NCI-H345 (cell line): ENCODE results near the gene UNC119.

Experiments used
- DNase-seq: peaks from one replicate; lab custom pipeline; 2025; lab: John Stamatoyannopoulos, UW

UNC119 gene

DNA sequence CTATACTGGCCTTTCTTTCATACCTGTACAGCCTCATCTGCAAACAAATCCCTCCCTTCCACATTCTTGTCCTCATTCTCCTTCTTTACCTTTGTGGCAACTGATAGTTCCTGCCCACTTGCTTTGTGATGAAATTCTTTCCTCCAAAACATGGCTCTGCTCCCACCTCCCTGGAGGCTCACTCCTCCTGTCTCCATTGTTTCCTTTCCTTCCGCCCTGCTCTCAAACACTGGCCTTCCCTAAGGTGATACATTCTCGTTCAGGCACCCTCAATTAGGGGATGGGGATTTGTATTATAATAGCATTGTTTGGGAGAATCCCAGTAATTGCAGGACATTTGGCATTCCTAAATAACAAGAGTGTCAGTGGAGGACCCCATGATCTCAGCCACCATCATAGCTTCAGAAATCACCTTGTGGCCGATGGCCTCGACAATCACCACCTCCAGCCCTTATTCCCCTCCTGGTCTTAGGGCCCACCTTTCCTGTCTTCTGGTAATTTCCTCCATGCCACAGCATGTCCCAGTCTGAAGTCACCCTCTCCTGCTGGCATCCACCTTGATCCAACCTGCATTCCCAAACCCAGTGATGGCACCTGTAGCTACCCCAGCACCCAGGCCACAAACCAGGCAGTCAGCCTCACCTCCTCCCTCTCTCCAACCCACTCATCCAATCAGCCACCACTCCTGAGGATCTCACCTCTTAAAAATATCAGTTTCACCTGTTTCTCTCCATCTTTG lies 7.9 kb downstream of the UNC119 start:
- DNase-seq = no peak

DNA sequence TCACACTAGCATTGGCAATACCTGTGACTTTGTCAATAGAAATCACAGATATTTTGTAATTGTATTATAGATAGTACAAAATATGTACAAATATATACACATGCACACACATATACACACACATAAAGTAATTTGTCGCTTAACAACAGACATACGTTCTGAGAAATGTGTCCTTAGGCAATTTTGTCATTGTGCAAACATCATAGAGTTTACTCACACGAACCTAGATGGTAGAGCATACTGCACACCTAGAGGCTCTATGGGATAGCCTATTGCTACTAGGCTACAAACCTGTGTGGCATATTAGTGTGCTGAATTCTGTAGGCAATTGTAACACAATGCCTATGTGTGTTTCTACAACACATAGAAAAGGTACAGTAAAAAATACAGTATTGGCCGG lies 11.0 kb downstream of the UNC119 start:
- no peak for DNase-seq

DNA sequence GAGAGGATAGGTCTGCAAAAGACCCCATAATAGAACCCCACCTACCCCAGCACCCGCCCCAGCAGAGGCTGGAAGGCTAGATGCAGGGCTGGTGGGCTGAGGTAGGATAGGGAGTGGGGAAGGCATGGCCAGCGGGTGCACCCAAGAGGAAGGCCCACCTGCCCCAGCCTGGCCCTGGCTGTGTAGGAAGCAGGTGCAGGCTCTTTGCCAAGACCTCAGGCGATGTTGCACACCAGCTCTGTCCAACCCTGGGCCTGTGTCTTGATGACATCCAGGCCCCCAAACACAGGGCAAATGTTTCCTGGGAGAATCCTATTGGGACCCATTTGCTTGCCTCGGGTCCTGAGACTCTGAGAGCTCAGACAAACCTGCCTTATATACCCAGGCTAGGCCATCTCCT lies 12.2 kb downstream of the UNC119 start:
- no peak for DNase-seq

DNA sequence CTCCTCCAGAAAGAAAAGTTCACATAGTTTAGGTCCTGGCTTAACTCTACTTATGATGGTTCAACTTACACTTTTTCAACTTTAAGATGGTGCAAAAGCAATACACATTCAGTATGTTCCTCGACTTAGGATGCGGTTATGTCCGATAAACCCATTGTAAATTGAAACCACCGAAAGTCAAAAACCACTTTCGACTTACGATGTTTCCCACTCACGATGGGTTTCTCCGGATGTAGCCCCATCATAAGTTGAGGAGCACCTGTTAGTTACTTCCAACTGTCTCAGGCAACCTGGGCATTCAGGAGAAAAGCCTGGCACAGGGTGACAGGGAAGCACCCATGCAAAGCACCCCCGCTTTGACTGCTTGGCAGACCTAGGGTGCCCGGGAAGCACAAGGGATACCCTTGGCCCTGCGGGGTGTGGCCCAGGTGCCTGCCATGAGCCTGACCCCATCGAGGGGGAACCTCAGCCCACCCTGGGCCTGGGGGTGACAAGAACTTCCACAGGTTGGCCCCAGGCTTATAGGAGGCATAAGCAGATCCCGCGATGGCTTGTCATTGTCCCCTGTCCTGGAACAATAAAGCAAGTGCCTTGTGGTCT lies 14.0 kb downstream of the UNC119 start:
- no peak for DNase-seq

DNA sequence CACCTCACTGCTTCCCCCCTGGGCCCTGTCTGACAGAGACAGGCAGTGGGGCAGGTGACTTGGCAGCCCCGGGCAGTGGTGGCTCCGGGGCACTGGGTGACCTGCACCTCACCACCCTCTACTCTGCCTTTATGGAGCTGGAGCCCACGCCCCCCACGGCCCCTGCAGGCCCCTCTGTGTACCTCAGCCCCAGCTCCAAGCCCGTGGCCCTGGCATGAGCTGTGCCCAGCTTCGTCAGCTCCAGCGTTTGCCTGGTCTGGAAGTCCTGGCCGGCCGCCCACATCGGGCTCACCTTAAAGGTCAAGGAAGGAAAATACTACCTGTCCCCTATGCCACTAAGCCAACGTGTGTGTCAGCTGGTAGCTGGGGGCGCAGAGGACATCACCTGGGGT lies 15.2 kb downstream of the UNC119 start:
- no peak for DNase-seq

DNA sequence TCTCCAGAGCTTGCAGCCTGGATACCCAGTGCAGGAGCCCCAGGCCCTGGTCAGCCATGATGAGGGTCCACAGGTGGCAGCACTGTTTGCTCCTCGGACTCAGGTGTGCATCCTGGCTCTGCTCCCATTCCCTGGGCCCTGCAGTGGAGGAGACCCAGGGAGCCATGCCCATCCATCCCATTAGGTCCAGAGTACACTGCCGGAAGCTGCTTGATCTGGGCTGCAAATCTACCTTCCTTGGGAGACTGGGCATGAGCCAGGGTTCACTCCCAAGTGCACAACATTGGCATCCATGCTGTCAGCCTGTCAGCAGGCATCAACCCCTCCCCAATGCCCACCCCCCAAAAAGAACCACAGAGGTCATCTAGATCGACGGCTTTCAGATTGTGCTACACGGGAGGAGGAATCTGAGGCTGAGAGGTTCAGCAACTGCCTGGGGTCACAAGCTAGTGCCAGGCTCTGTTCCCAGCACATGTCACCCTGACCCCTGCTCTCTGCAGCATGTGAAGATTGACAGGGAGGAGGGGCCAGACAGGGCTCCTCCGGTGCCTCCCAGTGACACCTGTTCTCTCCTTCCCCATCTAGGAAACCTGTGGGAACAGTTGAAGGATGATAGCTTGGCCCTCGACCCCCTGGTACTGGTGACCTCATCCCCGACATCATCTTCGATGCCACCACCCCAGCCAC lies 15.7 kb downstream of the UNC119 start:
- DNase-seq = no peak

DNA sequence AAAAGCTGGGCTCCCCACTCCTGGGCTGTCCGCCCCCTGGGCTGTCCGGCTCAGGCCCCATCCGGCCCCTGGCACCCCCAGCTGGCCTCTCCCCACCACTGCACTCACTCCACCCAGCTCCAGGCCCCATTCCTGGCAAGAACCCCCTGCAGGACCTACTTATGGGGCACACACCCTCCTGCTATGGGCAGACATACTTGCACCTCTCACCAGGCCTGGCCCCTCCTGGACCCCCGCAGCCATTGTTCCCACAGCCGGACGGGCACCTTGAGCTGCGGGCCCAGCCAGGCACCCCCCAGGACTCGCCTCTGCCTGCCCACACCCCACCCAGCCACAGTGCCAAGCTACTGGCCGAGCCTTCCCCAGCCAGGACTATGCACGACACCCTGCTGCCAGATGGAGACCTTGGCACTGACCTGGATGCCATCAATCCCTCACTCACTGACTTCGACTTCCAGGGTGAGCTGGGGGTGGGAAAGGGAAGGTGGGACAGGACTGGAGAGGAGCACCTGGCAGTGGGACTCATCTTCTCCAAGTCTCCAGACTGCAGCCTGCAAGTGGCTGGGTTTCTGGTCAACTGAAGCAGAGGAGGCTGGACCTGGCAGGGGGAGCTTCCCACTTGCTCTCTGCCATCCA lies 17.6 kb downstream of the UNC119 start:
- no peak for DNase-seq

DNA sequence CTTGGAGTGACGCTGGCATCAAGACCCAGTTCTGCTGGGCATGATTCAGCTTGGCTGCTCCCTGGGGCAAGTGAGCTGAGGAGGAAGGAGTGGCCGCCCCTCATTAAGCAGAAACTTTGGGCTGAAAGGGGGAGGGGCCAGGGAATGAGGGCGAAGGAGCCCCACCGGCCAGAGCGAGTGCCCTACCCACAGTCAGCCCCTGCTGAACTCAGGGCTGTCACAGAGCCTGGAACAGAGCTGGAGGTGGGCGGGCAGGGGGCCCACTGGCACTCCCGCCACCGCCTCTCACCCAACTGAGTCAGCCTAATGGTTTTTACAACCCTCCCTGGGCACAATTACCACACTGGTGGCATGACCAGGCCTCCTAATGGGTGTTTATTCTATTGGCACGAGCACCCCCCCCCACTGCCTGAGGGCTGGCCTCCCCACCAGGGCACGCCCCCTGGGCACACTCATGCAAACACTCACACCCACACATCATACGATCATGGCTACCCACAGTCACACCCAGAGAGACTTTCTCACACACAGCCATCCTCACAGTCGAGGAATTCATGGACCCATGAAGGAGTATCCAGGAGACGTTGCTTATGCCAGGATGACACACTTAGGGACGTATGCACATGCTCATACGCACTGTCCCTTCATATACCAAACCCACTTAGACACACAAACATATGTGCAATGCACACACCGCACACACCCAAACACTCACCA lies 19.2 kb downstream of the UNC119 start:
- no peak for DNase-seq

DNA sequence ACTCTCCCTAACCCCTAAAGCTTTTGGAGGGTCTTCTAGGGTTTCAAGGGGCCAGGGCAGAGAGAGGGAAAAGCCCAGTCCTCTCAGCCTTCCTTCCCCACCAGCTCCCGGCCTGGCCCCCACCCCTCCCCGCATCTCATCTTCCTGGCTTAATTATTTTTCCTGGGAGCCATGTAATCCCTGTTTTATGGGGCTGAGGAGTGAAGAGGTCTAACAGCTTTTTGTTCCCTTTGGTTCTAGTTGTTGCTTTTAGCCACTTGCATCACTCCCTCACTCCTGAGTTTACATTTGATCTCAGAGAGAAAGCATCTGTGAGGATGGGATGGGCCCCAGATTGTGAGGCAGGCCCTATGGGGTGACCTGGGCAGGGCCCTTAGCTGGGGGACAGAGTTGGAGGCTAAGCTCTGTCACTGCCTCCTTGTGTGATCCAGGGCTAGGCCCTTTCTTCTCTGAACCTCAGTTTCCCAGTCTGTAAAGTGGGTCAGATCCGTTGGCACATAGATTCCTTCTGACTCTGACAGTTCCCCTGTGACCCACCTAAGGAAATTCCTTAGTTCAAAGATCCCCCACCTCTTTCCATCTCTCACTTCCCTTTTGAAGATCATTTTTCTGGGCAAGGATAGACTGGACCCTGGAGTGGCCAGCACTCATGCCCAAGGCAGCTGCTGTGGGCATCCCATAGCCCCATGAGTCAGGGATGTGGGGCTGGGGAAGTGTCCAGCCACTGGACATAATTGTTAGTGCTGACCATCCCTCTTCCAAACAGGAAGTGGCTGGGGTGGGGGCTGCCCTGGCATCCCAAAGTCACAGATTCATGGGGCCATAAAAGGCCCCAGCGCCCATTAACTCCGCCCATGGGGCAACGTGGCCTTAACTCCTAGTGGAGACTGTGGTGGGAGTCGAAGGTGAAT lies 20.1 kb downstream of the UNC119 start:
- DNase-seq = no peak

DNA sequence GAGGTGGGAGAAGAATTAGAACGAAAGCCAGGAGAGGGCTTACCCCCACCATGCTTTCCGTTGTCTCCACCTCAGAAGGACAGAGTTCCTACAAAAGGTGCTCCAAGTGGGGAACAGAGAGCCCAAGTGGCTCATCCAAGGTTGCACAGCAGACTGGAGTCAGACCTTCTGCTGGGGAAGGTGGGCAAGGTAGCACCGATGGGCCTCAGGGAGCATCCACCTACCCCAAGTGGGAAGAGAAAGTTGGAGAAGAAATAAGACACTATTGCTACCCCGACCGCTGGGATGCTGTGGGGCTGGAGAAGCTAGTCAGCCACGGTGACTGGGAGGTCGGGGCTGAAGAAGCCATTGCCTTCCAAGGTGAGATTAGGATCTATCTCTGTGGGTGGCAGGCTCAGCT lies 21.5 kb downstream of the UNC119 start:
- no peak for DNase-seq

DNA sequence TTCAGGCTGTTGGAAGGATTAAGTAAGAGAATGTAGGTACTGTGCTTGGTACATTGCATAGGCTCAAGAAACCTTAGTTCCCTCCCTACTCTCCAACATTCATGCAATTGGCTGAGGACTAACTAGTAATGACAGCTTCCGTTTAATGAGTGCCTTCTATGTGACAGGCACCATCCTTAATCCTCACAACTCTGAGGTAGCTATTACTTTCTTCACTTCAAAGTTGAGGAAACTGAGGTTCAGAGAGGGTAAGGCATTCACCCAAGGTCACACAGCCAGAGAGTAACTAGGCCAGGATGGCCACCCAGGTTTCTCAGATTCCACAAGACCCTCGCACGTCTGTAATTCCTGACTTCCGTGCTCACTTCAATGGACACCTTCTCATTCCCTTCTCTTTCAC lies 22.2 kb downstream of the UNC119 start:
- no peak for DNase-seq

DNA sequence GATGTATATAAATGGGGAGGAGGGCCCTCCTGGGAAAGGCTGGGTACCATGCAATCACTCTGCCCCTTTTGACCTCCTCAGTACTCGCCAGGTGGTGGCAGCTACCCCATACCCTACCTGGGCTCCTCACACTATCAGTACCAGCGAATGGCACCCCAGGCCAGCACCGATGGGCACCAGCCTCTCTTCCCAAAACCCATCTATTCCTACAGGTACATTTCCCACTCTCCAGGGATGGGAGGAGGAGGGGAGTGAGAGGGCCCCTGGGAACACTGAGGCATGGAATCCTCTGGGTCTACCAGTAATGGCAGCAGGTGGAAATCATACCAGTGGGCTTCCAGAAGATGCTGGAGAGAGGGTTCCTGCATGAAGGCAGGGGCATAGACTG lies 23.4 kb downstream of the UNC119 start:
- no peak for DNase-seq

DNA sequence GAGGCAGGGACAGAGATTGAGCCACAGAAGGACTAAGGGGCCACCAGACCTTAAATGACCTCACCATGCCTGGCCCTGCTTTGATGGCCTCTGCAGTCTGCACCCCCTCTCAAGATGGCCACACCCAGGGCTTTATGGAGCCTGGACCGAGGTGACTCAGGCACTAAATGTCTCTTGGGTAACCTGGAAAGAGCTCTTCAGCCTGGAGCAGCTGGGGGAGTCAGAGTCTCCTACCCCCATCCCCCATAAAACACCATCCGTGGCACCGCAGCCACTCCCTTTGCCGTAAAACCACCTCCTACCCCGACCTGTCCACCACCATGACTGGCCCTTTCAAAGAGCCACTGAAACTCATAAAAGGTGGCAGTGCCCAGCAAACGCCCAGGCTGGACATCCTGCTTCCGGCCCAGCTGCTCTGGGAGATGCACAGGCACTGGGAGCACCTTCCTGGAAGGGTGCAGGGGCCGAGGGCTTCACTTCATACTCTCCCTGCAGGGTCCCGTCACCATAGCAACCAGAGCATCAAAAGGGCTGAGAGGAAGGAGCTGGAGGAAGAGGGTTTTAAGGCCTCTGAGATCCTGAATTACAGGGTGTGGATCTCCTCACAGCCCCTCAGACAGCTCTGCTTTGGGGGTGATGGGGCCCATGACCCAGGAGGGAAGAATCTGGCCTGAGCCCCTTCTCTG lies 24.0 kb downstream of the UNC119 start:
- no peak for DNase-seq

DNA sequence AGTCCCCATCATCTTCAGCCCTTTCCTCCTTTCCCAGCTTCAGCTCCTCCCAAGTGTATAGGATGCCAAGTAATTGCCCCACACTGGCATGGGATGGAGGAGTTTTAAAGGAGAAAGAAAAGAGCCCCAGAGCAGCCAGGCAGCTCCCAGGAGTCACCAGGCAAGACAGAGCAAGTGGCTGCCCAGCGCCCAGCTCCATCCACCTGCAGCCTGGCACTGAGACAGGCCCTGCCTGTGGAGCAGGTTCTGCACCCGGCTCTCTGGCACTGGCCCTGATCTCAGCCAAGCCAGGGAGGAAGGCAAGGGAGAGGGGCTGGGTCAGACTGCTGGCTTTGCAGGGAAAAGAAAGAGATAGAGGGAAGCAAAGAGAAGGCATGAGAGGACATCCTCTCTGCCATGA lies 24.6 kb downstream of the UNC119 start:
- DNase-seq = no peak

DNA sequence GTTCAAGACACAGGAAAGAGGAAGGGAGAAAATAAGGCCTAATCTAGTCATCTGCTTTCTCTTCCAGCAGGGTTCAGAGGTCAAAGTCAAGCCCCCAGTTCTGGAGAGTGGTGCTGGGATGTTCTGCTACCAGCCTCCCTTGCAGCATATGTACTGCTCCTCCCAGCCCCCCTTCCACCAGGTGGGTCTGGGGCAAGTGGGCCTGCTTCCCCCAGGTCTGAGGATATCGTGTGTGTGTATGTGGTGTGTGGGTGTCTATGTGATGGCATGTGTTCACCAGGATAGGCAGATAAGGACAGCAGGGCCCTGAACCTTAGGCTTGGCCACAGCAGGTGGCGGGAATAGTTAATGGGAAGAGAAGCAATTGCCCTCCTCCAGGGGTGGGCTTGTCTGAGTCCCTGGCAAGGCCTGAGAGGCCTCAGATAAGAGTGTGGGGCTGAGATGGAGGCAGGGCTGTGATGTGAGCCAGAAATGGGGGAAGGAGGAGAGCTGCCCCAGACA lies 25.2 kb downstream of the UNC119 start:
- no peak for DNase-seq

DNA sequence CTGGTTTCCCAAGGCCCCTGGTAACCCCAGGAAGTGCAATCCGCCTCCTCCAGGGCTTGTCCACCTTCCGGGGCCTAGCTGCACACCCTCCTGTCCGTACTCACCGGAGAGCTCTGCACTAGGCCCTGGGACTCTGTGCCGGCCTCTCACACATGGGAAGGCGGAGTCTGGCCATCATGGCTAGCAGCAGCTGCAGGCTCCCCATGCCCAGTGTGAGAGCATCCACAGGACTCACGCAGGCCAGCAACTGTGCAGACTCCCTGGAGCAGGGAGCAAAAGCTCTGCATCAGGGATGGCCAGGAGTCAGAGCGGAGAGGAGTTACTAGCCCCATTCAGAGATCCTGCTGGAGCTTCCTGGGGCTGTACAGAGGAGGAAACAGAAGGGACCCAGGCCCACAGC lies 26.0 kb downstream of the UNC119 start:
- DNase-seq = no peak

DNA sequence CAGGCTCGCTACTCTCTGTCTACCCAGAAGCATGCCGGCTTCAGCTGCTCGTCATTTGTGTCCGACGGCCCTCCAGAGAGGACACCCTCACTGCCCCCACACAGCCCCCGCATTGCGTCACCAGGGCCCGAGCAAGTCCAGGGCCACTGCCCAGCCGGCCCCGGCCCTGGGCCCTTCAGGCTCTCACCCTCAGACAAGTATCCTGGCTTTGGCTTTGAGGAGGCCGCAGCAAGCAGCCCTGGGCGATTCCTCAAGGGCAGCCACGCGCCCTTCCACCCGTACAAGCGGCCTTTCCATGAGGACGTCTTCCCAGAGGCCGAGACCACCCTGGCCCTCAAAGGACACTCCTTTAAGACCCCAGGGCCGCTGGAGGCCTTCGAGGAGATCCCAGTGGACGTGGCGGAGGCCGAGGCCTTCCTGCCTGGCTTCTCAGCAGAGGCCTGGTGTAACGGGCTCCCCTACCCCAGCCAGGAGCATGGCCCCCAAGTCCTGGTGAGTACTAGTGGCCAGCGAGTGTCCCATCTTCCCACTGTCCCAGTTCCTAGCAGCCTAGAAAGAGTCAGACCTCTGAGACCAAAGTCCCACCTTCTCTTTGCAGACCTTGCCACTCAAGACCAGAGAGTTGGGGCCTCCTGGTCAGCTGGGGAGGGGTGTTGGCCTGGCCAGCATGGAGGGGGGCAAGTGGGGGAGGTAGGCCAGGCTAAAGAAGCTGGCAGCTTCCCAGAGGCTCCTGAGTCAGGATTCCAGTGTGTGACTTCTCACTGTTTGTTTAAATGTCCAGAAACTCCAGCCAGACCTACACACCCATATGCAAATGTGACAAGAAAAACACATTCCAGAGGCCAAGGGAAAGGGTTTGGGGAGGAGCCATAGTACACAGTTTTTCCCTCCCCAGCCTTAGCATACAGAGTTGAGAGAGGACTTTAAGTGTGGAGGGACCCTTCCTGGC lies 27.7 kb downstream of the UNC119 start:
- DNase-seq = no peak

DNA sequence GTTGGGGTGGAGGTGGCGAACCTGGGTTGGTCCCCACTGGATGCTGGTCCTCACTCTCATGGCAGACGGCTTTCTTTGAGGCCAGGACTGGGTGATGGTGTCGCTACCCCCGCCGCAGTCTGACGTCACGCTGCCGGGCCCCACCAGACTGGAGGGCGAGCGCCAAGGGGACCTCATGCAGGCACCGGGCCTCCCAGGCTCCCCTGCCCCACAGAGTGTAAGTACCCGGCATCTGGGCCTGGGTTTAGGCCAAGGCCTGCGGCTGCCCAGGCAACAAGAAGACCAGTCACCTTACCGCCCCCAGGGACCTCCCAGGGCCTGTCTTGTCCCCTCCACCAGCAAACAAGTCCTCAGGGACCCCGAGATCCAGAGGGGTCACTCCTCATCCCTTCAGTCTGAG lies 28.5 kb downstream of the UNC119 start:
- DNase-seq = no peak

DNA sequence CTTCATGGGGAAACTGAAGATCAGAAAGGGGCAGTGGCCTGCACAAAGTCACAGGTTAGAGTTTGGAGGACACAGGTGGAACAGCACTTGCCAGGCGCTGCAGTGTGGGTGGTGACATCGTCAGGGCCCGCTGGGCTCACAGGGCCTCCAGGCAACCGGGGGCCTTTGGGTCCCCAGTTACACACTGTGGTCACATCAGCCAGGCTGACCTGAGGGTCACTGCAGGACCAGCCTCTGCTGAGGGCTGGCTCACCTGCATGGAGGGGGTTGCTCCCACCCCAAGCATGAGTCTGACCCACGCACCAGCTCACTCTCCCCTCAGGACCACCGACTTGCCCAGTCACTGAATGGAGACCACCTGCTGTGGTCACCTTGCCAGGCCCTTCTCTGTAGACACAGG lies 29.2 kb downstream of the UNC119 start:
- DNase-seq = no peak
